HG02678 (cell line): ENCODE data around the gene TMC1.
"Not testable (repeated sequence)": the region's sequence is repeated elsewhere in the genome, so short reads cannot be mapped to it uniquely, and the experiment has no call there.

ENCODE experiments used
- ATAC-seq: cut with Tn5 transposase; IDR thresholded peaks from one replicate; pipeline ENCODE4 v1.9.1; 2021; ENCODE audit warnings: mild to moderate bottlenecking, moderate library complexity; ENCODE audit not compliant: unreplicated experiment

The TMC1 gene

DNA sequence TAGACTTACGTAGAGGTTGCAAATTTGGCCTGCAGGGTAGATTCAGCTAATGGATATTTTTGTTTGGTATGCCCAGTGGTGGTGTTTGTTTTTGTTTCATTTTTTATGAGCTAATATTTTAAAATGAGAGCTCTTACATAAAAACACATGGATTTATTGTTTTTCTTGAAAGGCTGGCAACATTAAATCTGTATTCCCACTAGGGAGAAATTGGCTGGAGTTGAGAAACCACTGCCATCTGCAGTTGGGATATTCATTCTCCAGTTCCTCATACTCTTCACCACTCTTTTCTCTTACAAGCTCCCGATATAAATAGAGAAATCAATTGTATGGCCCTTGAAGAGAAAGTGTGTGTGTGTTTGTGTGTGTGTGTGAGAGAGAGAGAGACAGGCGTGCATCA is 288.2 kb downstream of the TMC1 start:
- ATAC-seq = no peak

DNA sequence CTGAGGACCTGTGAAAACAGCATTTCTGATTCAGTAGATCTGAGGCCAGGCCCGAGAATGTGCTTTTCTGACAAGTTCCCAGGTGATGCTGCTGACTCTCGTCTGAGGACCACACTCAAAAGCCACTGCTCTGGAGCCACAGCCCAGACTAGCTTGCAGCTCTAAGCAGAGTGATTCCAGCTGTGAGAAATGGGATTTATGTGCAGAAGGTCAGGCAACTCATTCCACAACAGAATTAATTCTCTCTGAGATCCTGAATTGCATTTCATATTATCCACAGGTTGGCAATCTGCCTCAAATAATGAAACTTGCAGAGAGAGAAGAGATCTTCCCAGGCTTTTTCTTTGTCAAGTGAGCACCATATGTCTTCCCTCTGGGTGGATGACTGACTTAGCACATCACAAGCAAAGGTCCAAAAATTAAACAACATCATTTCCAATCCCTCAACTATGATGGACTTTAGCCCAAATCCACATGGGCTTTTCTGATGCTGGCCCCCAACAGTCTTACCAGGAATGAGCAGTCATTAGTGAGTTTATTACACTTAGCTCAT is 291.2 kb downstream of the TMC1 start:
- ATAC-seq = no peak

DNA sequence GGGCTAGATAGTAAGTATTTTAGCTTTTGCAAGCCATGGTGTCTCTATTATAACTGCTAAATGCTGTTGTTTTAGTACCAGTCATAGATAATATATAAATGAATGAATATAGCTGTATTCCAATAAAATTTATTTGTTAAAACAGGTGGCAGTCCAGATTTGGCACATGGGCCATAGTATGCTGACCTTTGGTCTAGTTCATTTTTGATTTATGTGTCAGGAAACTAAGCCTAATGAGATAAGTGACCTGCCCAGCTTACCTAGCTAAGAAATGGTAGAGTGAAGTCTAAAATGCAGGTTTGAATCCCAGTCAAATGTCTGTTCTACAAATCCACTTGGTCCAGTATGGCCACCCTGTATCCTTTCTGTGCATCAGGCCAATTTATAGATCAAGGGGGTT is 292.1 kb downstream of the TMC1 start:
- ATAC-seq = no peak

DNA sequence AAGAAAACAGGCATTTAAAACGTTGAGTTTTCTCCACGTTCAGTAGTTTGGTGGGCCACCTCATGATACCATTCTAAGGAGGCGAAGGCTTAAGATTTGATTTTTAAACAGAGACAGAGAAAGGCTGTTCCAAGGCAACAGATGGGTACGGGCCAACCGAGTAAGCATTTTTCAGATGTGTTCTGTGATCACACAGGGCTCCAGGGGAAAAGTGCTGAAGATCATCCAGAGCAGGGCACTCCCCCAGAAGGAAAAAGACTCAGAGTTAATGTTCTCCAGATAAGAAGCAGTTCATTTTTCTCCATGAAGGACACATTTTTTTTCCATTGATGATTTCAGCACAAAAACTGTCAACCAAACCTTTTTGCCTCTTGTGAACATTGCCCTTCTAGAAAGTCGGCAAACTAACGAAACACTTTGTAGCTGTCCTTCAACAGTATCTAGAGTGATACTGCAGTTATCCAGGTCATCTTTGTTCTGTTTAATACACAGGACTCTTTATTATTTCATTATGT is 292.7 kb downstream of the TMC1 start:
- ATAC-seq = no peak

DNA sequence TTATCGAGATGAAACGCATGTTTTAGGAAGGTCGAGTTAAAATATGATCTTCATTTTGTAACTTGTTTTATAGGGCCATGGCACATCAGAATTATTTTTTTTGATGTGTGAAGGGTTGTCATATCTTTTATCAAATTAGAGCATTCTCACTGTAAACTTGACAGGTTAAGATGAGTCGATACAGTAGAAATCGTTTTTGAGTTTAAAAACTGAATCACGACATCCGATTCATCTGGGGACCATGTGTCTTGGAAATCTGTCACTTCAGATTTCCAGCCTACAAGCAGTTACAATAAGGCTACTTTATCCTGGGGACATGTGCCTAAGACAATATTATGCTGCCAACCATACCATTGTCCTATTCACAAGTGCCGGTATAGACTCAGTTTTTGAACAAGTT is 295.3 kb downstream of the TMC1 start:
- no peak for ATAC-seq

DNA sequence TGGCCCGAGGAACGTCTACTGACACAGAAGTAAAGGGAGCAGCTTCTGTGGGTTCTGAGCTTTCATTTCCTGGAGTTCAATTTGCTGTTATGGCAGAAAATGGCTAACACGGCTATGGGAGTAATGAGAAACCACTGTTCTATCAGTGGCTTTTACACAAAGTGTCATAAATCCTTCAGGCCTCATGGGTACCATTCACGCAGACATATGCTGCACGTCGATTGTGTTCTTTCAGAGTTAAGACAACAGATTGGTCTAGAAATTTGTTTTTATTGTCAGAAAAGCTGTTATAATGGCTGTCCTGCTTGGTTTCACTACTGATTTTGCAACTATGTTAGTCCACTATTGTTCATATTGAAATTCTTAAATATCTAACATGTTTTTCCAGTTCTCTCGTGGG is 296.0 kb downstream of the TMC1 start:
- no peak for ATAC-seq

DNA sequence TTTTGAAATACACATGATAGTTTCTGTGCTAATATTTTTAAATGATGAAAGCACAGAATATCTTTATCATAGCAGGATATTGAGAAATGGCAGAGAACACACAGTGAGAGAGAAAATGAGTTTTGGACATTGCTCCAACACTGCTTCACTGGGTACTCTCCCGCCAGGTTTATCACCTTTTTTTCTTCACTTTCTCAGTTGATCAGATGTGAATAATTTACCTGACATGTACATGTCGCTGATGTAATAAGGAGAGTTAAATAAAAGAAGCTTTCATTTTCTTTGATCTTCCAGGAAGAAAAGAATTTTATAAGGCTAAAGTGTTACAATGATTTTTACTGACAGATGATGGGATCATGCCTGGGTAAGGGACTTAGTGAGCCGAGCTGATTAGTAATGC is 297.0 kb downstream of the TMC1 start:
- no peak for ATAC-seq

DNA sequence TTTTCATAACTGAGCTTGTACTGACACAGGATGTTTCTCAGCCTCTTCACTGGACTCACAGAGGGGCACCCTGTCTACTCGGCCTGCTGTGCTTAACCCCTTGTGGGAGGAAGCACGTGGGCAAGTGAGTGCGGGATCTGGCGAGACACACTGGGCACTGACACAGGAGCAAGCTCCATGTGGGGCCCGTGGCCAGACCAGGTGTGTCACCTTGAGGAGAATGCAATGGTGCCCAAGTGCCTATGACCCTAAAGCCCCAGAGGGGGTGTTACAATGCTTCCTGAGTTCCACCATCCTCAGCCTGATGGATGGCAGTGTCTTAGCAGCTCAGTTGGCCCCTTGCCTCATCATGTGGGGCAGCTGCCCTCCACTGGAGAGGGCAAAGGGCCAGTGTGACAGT is 302.6 kb downstream of the TMC1 start:
- ATAC-seq = no peak

DNA sequence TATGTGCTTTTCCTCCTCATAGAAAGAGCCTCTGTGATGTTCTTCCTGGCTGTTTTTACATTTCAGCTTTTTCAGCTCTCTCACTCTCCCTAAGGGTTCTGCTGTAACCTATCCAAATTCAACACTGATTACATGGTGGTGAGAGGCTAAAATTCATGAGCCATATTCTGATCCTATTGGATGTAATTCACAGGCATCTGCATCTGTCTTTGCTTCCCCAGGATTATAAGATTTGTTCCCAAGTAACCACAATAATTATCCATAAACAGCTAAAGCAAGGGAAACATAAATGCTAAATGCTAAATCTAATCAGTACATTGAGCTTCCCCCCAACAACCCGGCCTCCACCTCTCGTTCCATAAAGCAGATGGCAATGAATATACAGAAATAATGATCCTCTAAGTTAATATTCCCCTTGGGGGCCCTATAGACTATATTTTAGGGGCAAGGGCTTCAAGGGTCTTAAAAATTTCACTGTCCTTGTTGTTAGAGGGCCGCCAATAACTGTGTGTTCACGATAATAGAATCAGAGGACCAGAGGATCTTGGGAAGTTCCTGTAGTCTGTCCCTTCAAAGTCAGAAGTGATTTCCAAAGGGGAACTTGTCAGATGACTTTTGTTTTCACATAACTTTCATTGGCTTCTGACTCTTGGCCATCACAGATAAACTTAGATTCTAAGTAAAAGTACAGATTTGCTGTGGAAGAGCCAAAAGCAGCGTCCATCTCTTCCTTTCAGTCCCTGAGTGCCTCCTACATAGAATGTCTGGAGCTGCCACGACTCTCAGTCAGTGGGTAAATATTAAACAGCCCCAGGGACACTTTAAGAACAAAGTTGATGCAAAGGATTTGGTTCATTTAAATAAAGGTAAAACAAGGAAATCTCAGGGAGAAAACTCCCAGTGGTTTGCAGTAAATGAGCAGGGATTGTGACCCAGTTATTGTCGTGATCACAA is 305.9 kb downstream of the TMC1 start:
- ATAC-seq = no peak

DNA sequence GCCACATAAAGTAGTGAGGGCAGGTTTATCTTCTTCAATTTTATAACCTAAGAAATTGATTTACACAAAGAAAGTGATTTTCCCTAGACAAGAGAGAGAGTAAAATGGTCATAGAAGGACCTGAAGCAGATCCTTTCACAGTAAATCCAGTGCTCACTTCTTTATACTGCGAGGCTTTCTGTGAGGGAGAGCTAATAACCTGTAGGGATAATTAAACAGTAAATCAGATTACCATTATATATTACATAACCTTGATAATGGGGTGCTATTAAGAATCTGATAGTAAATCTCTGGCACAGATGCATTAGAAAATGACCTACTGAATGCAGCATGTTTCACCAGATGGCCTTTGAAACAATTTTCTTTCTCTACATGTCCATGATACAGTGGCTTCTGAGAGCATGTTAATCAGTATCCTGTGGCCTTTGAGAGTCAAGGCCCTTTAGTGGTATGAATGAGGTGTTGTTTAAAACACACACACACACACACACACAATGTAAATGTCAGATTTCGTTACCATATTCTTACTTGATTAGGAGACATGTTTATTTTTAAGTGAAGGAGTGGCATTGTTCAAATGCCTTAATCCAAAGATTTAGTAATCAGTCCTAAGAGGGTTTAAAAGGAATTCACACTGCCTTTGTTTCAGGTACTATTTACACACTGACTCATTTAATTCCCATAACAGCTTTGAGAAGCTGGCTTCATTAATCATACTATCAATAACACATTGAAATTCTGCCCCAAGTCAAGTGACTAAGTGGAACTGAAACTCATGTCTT is 306.7 kb downstream of the TMC1 start:
- ATAC-seq = no peak

DNA sequence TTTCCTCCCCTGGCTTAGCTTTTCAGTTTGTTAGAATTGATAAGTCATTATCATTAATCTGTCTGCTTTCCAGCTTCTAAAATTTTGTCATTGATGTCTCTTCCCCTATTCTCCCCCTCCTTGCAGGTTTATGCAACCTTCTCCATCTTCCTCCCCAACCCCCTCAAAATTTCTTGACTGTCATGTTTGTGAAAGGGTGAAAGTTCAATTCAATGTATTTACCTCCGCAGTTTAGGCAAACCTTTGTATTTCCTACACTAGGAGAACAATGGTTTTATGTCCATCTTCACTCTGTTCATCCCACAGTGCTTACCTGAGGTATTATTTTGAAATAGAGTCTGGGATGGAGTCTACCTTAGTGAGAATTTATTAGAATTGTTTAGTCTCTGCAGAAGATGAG is 313.6 kb downstream of the TMC1 start:
- no peak for ATAC-seq

DNA sequence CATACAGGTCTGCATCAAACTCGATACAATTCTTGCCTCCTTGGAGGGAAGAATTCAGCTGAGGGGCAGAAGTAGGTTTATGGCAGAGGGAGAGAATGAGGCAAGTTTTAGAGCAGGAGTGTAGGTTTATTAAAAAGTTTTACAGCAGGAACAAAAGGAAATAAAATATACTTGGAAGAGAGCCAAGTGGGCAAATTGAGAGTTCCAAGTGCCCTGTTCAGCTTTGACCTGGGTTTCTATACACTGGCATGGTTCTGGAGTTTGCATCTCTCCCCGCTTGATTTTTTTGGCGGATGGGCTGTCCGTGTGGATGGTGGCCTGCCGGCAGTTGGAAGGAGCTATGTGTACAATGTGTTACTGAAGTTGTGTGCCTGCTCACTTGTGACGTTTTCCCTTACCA is 315.4 kb downstream of the TMC1 start:
- ATAC-seq = no peak

DNA sequence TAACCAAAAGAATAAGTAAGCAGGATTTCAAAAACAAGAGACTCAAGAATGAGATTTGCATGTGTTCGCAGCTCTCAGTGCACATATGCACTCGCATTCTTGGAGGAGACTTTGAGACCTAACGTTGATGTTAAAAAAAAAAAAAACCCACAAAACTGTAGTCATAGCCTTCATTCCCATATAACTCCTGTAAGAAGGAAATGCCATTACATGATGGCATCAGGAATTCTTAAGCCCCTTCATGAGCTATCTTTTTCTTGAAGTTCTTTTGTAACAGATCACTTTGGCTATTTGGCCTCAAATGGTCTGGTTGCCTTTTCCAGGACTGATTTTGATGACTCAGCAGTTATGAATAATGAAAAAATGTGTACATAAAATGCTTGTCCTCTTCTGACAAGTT is 317.7 kb downstream of the TMC1 start:
- ATAC-seq = no peak

DNA sequence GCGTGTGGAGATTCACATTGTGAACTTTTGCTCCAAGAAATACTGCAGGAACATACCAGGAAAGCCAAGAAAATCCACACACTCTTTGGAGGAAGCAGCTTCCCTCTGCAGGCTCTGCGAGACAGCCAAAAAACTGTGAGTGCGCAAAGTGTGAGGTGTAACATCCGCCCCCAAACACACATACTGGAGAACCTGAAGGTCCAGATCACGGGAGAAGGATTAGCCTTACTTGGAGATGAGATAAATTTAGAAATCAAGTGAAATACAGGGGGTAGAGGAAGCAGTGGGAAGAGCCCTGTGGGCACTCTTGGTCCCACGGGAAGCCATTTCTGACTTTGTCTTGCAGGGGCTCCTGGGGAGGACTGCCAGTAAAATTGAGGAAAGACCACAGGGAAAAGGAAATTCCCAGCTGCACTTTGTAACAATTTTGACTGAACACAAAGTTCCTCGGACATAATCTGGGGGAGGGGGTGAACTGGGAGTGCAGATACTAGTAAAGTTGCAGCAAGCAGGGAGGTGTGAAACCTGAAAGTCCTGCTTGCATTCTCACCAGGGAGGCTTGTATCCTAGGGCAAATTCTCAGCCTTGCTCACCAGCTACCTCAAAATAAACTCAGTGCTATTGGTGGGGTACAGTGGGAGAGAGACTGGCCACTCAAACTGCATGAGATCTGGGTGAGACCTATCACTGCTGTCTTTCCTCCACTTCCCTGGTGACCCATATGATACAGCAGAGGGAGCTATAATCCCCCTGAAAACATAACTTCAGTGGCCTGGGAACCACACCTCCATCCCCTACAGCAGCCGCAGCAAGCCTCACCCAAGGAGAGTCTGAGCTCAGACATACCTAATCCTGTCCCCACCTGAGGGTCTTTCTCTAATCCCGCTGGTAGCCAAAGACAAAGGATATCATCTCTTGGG is 322.4 kb downstream of the TMC1 start:
- ATAC-seq = no peak

DNA sequence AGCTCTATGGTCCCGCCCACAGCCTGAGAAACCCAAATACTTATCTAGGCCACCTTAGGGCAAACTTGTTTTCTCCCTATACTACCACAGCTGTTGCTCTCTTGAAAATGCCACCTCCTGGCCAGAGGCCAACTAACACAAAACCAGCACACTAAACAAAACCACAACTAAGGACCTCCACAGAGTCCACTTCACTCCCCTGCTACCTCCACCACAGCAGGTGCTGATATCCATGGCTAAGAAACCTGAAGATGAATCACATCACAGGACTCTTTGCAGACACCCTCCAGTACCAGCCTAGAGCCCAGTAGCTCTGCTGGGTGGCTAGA is 323.0 kb downstream of the TMC1 start:
- no peak for ATAC-seq

DNA sequence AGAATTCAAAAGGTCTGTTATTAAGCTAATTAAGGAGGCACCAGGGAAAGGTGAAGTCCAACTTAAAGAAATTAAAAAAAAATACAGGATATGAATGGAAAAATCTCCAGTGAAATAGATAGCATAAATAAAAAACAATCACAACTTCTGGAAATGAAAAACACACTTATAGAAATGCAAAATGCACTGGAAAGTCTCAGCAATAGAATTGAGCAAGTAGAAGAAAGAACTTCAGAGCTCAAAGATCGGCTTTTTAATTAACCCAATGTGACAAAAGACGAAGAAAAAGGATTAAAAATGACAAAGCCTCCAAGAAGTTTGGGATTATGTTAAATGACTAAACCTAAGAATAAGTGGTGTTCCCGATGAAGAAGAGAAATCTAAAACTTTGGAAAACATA is 323.6 kb downstream of the TMC1 start:
- ATAC-seq = not testable (repeated sequence)

DNA sequence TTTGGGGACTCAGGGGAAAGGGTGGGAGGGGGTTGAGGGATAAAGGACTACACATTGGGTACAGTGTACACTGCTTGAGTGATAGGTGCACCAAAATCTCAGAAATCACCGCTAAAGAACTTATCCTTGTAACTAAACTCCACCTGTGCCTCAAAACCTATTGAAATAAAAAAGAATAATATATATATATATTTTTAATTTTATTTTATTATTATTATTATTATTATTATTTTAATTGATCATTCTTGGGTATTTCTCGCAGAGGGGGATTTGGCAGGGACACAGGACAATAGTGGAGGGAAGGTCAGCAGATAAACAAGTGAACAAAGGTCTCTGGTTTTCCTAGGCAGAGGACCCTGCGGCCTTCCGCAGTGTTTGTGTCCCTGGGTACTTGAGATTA is 328.8 kb downstream of the TMC1 start:
- not testable (repeated sequence) for ATAC-seq

DNA sequence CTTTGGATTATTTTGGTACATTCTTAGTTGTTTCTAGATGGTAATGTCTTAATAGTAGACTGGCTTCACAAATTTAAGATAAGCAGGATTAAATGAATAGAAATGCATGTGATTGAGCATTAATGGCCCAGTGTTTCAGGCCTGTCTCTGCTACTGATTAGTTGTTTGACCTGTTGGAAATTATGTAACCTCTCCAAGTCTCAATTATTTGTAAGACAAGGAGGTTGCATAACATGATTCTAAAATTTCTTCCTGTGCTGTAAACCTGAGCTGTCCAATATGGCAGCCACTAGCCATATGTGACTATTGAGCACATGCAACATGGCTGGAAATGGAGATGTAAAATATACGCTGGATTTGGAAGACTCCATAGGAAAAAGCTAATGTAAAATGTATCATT is 333.9 kb downstream of the TMC1 start:
- no peak for ATAC-seq

DNA sequence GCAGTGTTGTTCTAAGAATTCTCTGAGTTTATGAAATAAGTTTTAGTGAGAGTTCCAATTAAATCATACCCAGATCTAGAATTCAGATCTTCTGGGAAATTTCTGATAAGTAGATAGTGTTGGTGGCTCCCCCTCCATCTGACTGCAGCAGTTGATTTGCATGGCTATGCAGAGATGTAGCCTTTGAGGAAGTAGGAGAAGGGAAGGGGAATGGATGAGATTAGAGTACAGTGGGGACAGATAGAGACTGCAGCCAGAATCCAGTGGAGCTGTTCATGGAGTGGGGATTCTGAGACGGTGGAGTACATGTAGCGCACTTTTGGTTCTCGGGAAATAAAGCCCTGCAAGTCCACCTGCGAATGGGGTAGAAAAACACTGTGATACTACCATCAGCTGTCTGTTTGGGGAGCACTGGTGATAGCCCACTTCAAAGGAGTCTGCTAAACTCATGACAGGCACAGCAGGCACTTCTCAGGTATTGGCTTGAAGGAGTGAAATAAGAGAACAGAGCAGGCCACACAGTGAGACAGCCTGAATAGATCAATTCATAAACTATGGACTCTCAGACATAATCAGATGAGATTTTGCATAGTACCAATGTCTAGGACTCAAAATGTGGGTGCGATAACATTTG is 334.6 kb downstream of the TMC1 start:
- no peak for ATAC-seq

DNA sequence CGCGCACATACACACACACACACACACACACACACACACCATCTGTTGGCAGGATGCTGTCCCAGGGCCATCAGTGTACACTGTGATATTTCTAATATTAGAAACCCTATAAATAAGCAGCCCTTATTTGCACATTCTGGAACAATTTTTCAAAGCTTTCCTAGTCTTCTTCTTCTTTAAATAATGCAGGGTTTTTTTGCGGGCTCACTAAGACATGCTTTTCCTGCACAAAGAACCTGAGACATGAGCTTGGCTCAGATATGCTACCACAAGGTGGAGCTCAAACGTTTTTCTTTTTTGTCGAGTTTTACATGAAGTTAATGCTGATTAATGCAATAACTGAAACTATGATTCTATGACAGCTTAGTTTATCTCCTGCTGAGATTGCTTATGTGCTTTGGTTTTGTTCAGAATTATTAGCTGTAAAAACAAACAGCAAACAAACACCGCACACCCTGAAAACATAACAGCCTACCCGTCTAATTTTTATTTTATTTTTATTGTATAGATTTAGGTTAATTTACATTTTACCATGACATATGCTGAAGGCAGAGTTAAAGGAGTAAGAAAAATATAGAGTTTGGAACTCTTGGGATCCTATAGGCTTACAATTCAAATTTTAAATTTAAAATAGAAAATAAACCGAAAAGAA is 335.7 kb downstream of the TMC1 start:
- no peak for ATAC-seq
